A549 (cell line): ENCODE measurements around the gene GMPPB.

ENCODE experiments used
- MAZ ChIP-seq: fragments of 150-350 bp; IDR thresholded peaks from 2 replicates; pipeline ENCODE4 v1.6.1; 2014; ENCODE audit warnings: antibody characterized with exemption, low read depth, low read length, borderline replicate concordance
- MYC ChIP-seq: IDR thresholded peaks from 2 replicates; pipeline ENCODE4 v1.6.1; 2012; ENCODE audit warnings: mild to moderate bottlenecking, inconsistent platforms, low read length, improper control_type of control experiment, borderline replicate concordance
- RFX5 ChIP-seq: fragments of 450-650 bp; IDR thresholded peaks from 2 replicates; pipeline ENCODE4 v1.7.1; 2014; ENCODE audit warnings: antibody characterized with exemption, mild to moderate bottlenecking, moderate library complexity
- TF ChIP-seq, protein P1 (sequence below): fragments of >200 bp; sonication (Bioruptor Twin); formaldehyde crosslinking; IDR thresholded peaks from 3 replicates; pipeline ENCODE4 v1.5.1; 2016

DNA sequence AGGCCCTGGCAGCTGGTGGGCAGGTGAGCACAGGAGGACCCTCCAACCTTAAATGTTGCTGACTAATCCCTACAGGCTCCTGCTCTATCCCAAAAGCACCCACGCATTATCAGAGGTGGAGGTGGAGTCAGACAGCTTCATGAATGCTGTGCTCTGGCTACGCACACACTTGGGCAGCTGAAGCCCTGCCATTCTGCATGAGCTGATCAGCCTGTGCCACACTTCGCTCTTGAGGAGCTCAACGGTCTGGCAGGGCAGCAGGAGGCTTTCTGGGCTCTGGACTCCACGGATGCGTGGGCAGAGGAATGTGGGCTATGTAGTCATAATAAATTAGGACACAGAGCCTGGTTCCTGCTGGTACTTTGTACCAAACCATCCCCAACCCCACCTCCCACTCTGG is 40.6 kb downstream of the GMPPB start:
- TF ChIP-seq, protein P1, sequence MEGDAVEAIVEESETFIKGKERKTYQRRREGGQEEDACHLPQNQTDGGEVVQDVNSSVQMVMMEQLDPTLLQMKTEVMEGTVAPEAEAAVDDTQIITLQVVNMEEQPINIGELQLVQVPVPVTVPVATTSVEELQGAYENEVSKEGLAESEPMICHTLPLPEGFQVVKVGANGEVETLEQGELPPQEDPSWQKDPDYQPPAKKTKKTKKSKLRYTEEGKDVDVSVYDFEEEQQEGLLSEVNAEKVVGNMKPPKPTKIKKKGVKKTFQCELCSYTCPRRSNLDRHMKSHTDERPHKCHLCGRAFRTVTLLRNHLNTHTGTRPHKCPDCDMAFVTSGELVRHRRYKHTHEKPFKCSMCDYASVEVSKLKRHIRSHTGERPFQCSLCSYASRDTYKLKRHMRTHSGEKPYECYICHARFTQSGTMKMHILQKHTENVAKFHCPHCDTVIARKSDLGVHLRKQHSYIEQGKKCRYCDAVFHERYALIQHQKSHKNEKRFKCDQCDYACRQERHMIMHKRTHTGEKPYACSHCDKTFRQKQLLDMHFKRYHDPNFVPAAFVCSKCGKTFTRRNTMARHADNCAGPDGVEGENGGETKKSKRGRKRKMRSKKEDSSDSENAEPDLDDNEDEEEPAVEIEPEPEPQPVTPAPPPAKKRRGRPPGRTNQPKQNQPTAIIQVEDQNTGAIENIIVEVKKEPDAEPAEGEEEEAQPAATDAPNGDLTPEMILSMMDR: no peak
- no peak for TF ChIP-seq MAZ
- TF ChIP-seq RFX5: no peak
- TF ChIP-seq MYC: no peak
